T follicular helper cell (primary cell): ENCODE data around the gene EPB41L2.

Experiments
- DNase-seq: peaks from one replicate; pipeline ENCODE4 v3.0.0-alpha.2; 2020; ENCODE audit warnings: low read depth

Gene EPB41L2

DNA sequence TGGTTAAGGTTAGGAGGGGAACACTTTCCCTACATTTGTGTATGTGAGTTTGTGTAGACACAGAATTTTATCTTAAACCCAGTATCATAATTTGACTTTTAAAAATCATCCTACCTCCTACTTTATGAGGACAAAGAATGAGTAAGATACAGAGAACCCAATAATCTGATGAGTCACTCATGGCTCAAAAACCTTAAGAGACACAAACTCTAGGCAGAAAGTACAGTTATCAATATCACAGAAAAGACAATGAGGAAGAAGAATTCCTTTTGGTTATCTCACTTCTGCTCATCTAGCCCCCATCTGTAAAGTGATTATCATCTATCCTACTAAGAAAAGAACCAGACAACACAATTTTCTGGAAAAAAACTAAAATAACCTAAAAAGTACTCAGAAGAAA lies 87.7 kb downstream of the EPB41L2 start:
- no peak for DNase-seq

DNA sequence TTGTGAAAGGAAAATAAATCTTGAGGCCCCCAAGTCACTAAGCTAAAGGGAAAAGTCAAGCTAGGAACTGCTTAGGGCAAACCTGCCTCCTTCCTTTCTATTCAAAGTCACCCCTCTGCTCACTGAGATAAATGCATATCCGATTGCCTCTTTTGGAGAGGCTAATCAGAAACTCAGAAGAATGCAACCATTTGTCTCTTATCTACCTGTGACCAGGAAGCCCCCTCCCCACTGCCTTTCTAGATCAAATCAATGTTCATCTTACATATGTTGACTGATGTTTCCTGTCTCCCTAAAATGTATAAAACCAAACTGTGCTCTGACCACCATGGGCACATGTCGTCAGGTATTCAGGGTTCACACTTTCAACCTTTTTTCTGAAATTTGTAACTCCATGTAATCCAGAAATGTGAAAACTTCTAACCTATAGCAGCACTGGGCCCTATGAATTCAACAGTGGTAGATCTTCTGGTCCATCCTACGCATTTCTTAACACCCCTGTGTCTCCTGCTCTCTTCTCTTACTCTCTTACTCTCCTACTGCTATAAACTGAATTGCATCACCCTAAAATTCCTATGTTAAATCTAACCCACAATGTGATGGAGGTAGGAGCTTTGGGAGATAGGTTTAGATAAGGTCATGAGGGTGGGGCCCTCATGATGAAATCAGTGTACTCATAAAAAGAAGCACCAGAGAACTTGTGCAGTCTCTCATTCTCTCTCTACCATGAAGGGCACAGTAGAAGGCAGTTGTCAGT lies 89.3 kb downstream of the EPB41L2 start:
- DNase-seq = no peak

DNA sequence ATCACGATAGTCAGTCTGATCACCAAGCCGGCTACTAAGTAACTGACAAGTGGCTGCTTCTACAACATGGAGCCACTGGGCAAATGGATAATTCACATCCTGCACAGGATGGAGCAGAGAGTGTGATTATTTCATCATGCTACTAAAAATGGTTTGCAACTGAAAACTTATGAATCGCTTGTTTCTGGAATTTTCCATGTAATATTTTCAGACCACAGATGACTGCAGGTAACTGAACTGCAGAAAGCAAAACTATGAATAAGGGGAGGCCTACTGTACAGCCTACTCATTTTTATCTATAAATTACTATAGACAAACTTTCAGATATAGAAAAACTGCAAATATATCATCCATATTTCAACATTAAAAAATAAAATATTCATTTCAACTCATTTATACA lies 91.5 kb downstream of the EPB41L2 start:
- DNase-seq = no peak

DNA sequence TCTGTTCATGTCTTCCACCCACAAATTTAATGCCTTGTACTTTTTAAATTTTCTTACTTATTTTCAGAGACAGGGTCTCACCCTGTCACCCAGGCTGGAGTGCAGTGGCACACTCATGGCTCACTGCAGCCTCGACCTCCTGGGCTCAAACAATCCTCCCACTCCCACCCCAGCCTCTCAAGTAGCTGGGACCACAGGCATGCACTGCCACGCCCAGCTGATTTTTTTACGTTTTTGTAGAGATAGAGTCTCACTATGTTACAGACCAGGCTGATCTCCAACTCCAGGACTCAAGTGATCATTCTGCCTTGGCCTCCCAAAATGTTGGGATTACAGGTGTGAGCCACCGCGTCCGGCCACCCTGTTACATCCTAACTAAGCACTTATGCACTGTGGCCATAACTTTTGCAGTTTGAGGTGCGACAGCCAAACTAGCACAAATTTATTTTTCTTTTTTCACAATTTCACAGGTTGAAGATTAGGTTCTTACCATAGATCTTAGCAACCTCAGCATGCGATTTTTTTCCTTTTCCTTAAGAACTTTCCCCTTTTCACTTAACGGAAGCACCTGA lies 92.1 kb downstream of the EPB41L2 start:
- no peak for DNase-seq

DNA sequence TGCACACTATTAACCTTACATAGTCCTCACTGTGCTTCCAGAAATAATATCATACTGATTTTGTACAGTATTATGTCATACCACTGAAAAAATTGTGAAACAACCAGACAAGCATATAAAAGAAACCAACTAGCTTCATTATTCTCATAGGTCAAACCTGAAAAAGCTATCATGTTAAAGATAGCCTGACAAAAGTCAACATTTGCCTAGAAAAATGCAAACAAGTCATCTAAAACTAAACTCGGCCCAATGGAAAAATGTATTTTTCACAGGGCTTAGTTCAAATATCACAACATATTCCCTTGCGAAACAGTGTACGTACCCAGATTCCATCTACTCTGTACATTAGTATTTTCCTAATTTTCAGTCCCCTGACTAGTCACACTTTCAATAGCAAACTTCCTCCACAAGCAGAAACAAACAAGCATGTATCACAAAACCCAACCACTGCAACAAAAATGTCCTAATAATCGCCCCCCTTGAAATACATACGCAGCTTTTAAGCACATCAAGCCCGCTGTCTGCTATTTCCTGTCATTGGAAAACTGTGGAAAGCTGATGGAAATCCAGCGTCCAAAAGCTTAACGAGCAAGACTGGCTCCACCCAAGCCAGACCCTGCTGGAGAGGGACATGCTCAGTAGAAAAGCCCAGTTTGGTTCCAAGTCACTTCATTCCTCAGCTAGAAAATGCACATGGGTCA lies 93.1 kb downstream of the EPB41L2 start:
- DNase-seq = no peak

DNA sequence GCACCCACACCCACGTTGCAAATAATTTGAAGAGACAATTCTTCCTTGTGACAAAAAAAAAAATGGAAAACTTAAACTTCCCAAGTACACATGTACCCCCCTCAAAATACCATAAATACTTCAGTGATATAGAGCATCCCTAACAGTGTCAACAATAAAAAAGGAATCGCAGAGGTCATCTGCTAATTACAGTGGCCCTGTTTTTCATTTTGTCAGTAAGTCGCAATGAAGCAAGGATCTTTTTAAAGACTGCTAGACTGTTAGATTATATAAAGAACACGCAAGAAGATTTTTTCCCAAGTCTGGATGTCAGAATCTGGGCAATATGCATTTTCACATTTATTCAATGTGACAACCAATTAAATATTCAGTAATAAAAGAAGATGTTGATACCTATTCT lies 93.9 kb downstream of the EPB41L2 start:
- DNase-seq = no peak

DNA sequence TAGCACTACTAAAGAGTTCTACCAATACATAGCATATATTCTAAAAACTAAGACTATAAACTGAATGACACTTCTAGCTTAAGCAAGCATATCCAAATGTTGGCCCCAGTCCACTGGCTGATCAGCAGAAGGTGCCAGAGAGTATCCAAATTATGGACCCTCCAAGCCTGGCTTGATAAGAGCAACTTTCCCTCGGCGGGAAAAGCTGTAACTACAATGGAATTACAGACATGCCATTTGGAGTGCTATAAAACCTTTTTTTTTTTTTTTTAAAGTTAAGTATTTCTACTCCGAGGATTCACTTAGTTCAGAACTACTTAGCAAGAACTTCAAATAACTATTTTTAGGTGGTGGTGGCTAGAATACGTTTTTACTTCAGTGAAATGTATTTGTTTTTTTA lies 94.6 kb downstream of the EPB41L2 start:
- no peak for DNase-seq

DNA sequence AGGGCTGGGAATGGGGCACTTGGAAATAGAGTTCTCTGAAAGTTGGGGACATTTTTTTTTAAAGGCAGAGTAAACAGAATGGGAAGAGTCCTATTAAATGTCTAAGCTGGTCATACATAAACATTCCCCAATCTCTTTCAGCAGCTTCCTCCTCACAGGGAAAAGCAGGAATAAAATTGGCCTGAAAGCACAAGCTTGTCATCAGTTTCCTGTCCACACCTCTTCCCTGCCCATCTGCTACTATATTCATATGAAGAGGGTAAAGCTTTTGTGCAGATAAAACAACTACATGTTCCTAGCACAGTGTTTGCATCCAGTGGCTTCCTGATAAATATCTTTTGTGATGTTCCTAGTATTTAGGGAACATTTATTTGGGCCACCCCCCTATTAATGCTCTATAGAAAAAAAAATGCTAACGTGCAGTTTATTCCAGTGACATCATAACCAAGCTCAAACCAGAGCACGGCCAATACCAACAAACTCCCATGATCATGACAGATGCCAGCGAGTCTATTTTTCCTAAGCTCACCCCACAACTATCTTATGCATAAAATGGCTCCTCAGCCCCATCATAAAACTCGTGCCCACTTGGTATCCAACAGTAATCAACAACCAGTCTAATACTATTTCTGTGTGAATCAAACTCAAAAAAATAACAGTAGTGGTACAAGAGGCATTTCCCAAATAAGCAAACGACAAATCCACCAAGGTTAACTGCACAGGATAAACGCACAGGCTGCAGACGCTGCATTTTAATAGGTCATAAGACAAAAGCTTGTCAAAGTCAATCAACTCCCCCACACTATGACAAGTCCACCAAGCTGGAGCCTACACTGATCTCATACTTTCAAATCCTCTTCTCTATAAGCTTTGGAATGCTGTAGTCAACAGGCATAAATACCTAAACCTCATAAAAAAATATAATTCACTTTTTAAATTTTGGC lies 95.3 kb downstream of the EPB41L2 start:
- DNase-seq = no peak

DNA sequence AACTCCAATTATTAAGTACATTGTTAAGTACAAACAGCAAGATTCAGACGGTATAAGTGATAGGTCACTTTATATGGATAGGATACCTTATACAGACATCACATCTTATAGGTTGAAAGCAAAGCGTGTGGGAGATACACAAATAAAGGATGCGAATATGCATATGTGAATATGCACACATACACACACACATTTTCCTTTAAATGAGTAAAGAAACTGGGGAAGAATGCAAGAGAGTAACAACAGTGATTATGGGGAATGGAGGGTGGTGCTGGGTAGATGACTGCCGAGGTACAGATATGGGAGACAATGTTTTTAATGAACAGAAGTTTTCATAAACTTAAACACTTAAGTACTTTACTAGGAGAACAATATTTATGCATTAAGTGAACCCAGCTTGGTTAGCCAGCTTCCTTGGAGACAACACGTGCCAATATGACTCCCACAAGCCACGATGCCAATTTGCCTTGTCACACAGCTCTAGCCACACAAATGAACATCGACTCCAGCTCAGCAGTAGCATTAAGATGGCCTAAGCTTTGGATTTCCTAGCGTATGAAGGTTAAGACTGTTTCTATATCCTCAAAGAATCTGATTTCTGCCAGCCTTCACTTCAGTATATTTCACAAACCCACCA lies 96.6 kb downstream of the EPB41L2 start:
- no peak for DNase-seq

DNA sequence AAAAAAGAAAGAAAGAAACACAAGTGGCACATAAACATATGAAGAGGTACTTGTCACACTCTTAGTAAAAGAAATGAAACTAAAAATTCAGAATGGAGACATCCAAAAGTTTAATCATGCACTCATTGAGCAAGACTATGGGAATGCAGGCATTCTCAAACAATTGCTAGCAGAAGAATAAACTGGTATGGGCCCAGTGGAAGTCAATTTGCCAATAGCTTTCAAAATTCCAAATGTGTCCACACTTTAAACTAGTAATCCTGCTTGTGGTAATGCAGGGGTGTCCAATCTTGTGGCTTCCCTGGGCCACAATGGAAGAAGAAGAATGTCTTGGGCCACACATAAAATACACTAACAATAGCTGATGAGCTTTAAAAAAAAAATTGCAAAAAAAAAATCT lies 97.4 kb downstream of the EPB41L2 start:
- DNase-seq = no peak

DNA sequence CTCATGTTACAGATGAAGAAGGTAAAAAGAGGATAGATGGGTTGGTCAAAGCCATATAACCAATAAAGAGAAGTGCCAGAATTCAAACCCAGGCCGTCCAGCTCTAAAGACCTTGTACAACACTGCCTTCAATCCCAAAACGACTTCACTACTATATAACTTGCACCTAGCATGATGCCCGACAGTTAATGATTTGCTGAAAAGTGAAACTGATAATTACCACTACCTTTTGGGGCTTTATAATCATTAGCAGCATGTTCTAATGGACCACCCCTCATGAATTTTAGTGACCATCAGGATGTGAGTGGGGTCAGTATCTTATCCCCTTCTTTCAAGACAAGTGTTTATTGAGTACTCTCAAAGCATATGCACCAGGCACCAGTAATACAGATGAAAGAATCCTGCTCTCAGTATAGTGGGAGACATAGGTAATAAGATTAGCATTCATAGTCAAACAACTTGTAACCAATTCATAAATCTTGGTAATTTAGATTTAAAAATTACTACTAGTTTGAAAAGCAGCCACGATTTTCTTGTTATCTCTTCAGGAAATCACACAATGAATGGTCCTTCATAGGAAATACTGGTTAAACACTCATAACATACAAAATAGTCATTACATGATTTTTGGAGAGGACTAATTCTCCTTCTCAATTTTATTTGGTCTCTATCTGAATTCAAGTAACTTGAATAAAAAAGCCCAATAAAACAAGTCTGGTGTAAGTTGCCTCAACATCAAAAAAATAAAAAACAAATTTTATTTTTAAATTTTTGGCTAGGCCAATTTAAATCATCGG lies 98.0 kb downstream of the EPB41L2 start:
- no peak for DNase-seq

DNA sequence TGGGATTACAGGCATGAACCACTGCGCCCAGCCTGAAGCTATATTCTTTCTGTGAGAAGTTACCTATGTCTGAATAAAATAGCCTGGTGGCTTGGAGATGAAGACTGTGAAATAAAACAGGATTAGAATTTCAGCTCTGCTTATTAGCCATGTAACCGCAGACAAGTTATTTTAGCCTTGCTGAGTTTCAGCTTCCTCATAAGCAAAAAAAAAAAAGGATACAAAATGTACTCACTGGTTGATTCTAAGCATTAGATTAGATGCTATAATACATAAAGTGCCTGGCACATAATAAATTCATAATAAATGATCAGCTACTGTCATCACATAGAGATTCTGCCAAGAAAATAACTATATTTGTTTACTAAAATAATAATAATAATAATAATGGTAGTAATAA lies 98.8 kb downstream of the EPB41L2 start:
- no peak for DNase-seq

DNA sequence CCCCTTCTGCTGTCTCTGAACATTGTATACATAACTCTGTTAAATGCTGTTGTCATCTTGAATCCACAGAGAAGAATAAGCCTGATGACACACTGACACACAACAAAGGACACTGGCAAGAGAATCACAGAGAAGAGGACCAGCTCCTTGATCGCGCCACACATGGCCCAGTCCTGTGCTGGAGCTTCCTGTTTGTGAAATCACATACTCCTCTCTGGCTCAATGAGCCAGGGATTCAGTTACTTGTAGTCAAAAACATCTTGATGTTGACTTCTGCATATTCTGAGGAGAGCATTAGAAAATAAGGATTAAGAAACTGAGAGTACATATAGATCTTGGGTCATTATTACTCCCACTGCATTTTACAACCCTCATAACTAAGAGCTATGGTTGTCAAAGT lies 100.1 kb downstream of the EPB41L2 start:
- DNase-seq = no peak

DNA sequence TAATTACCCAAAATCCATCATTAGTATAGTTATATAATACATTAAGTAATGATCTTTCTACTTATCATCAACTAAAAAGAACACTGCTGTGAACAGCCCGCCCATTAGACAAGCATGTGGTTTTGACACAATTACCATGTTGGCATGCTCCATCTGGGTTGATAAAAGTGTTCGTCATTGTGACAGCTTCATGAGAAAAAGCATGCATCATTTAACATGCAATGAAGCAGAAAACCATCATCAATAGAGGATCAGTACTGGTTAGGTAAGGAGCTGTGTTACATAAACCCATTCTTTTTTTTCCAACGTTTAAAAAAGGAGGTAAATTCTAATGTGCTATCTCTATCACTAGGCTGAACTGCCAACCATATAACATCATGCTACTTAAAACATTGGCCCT lies 101.9 kb downstream of the EPB41L2 start:
- no peak for DNase-seq

DNA sequence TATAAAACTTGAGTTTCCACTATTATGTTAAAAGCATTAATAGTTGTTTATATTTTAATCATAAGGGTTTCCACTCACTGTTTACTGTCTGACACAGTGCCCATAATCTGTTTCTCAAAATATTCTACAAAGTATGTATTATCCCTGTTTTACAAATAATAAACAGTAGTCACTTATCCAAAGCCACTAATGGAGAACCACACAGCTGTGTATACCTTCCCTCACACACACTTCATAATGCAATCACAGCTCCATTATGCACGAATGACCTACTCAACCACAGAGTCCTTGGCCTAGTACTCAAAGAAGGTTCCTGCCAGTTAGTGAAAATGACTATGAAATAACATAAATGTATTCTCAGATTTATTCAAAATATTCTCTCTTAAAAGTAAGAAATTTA lies 103.1 kb downstream of the EPB41L2 start:
- DNase-seq = no peak

DNA sequence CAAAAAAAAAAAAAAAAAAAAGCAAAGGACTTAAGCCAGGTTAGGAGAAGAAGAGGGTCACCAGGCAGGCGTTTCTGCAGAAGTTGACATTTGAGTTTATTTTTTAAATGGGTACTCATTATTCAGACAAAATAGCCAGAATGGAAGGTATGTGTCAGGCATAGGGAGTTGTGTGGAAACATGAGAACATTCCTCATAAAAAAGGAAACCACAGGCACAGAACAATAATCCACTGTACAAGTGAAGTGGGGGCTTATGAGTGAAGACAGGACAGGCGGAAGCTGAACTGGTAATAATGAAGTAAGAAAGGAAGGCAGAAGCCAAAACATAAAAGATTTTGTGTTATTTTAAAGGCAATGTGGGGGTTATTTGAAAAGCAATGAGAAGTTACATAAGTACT lies 104.6 kb downstream of the EPB41L2 start:
- DNase-seq = no peak

DNA sequence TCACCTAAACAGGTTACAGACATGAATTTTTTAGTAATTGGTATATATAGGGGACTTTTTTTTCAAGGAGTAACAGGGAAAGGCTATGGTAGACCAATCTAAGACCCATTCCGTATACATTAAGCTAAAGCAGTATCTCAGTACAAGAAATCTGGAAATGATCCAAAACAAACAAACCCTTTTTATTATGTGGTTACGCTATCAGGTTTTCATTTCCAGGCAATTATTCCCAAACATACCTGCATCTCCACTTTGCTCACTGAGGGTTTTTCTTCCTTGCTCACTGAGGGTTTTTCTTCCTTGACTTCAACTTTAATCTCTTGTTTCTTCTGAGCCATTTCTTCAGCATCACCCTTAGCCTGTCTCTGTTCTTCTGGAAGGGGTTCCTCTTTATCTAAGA lies 107.3 kb downstream of the EPB41L2 start:
- no peak for DNase-seq

DNA sequence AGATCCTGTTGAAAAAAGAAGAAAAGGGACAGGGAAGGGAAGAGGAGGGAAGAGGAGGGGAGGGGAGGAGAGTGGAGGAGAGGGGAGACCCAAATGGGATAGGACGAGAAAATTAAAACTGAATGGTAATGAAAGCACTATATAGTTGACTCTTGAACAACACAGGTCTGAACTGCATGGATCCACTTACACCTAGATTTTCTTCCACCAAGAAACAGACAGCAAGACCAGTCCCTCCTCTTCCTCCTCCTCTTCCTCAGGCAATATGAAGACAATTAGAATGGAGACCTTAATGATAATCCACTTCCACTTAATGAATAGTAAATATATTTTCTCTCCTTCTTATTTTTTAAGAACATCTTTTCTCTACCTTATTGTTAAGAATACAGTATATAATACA lies 113.5 kb downstream of the EPB41L2 start:
- no peak for DNase-seq

DNA sequence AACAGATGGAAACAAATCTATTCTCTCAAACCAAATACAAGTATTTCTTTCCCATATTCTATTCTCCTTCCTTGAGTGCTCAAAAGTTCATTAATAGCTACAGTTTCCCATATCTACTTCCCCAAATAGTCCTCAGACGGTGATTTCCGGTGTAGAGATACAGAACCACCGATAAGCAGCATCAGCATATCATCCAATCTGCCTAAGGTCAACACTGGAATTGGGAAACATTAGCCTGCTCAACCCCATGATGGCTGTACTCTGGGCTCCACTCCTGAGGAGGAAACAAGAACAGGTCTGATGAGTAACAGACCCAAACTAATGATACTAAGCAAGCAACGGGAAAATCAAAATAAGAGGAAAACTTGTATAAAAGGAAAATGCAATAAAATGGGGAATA lies 115.6 kb downstream of the EPB41L2 start:
- no peak for DNase-seq

DNA sequence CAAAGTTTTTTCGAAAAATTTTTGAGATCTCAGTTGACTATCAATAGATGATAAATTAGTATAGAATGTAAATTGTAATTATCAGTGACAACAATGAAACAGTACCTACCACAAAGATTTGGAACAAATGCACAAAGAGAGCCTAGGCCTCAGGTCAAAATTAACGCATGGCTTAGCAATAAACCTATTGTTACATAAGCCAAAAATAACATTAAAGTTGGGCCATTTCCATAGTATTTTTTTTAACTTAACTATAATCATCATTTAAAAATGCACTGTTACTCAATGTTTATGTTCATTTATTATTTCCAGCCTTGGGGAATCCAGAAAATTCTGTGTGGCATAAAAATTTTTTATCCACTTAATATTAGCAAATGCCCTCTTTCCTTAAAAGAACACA lies 117.0 kb downstream of the EPB41L2 start:
- no peak for DNase-seq

DNA sequence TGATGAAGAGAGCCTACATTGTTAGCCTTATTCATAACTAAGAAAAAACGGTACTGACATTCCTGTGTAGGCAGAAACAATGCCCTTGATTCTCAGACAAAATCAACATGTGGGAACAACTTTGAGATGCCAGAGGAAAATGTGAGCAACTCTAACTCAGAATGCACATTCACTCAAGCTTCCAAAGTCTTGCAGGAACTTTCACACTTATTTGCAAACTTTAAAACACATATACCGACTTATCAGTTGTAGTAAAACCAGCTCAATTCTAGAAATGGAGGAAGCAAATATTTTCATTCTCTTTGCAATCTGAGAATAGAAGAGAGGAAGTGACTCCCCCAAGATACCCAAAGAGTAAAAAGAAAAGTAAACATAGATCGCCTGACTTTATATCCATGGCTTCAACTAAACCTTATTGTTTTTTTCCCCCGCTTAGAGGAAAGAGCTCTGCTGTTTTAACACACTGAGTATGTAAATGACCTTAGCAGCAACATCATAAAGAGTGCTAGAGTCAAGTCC lies 117.6 kb downstream of the EPB41L2 start:
- DNase-seq = no peak
